ENCODE results near the gene CYP3A5.
A peak's percentile ranks its signal among the peaks of the same experiment; 100 is the strongest.
"Not testable (repeated sequence)": the region's sequence is repeated elsewhere in the genome, so short reads cannot be mapped to it uniquely, and the experiment has no call there.

The CYP3A5 gene

DNA sequence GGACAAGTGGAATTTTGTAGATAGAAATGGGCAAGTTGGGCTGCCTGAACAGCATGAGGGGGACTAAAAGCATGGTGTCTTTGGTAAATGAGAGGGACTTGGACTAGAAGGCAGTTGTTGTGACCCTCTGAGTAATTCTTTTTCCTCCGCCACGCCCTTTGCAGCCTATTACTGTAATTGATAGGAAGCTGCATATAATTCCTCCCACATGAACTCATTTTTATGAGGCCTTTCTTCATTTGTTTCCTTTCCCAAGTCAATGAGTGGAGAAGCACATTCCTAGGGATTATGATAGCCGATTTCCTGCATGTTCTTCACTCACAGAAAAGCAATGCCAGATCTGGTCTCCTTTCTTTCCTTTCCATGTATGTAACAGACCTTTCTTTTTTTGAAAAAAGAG, 35.4 kb downstream of the CYP3A5 start:
- no peak for DNase-seq (ENCODE audit: low read depth)
- H3K4me3 ChIP-seq (ENCODE audit: low read length), result no peak overlapping the region
- TF ChIP-seq, protein P1, sequence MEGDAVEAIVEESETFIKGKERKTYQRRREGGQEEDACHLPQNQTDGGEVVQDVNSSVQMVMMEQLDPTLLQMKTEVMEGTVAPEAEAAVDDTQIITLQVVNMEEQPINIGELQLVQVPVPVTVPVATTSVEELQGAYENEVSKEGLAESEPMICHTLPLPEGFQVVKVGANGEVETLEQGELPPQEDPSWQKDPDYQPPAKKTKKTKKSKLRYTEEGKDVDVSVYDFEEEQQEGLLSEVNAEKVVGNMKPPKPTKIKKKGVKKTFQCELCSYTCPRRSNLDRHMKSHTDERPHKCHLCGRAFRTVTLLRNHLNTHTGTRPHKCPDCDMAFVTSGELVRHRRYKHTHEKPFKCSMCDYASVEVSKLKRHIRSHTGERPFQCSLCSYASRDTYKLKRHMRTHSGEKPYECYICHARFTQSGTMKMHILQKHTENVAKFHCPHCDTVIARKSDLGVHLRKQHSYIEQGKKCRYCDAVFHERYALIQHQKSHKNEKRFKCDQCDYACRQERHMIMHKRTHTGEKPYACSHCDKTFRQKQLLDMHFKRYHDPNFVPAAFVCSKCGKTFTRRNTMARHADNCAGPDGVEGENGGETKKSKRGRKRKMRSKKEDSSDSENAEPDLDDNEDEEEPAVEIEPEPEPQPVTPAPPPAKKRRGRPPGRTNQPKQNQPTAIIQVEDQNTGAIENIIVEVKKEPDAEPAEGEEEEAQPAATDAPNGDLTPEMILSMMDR (conservative IDR thresholded peaks at IDR 0.05; ENCODE audit: low read depth, low read length), result no peak

GRCh38 chr7:99643464-99643863, 36.3 kb downstream of the CYP3A5 start:
- TF ChIP-seq, protein P1 (conservative IDR thresholded peaks at IDR 0.05; ENCODE audit: low read depth, low read length), result no peak
- H3K4me3 ChIP-seq (ENCODE audit: low read length), result no peak overlapping the region
- no peak for DNase-seq (ENCODE audit: low read depth)

DNA sequence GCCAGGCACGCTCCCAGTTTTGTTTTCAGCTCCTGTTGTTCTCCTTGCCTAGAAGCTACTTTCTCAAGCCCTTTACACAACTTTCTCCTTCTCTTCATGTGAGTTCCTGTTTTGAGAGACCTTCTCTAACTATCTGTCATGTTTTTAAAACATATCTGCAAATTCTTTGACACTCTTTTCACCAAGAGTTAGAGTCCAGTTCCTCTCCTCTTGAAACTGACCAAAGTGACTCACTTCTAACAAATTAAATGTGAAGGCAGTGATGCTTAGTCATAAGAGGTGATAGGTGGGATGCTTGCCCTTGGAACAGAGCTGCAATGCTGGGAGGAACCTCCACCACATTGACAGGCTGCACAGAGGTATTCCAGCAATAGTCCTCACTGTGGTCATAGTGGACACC, 37.8 kb downstream of the CYP3A5 start:
- DNase-seq (ENCODE audit: low read depth), result no peak
- H3K4me3 ChIP-seq (ENCODE audit: low read length), result no peak overlapping the region
- TF ChIP-seq, protein P1 (conservative IDR thresholded peaks at IDR 0.05; ENCODE audit: low read depth, low read length), result no peak

DNA sequence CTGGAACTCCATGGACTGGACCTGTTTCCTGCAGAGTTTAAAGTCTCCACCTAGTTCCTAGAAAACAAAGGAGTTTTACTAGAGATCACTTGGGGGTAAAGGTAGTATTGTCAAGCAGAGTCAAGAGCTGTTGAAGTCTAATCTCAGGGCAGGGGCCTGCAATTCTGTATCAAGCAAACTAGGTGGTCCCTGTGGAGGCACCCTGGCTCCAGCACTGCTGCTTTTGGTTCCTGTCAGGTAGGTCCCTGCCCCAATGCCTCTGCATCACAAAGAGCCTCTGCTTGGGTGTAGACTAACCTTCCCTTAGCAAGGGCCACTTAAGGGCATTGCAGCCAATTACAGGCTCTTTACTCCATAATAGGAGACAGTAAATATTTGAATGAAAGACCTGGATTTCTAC, 40.5 kb downstream of the CYP3A5 start:
- H3K4me3 ChIP-seq (ENCODE audit: low read length), result no peak overlapping the region
- TF ChIP-seq, protein P1 (conservative IDR thresholded peaks at IDR 0.05; ENCODE audit: low read depth, low read length), result no peak

DNA sequence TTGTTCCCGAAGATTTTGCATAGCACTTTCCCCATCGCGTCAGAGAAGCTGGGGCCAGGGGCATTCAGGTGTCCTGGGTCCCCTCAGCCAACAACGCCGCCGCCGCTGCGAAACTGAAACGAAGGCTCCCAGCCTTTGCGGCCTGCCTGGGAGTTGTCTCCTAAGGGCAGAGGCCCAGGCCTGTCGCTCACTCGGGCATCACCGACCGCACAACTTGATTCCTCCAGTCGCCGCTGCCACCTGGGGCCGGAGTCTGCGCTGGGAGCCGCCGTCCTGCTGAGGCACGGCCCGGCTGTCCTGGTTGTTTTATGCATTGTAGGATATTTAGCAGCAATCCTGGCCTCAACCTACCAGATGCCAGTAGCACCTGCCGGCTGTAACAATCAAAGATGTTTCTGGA, 41.1 kb downstream of the CYP3A5 start:
- TF ChIP-seq, protein P1 (conservative IDR thresholded peaks at IDR 0.05; ENCODE audit: low read depth, low read length), result no peak
- no peak overlapping the region for H3K4me3 ChIP-seq (ENCODE audit: low read length)
- no peak for DNase-seq (ENCODE audit: low read depth)

More for the DNA sequence above, 40.5 kb downstream of the CYP3A5 start:
- DNase-seq (ENCODE audit: low read depth), result no peak

- not testable (repeated sequence) for H3K4me3 ChIP-seq (ENCODE audit: low read length)
These were observed 42.4 kb downstream of the CYP3A5 start for GRCh38 chr7:99637414-99637813.

GRCh38 chr7:99631295-99632109, 48.3 kb downstream of the CYP3A5 start:
- TF ChIP-seq, protein P1 (conservative IDR thresholded peaks at IDR 0.05; ENCODE audit: low read depth, low read length), result peak; percentile 12
- H3K4me3 ChIP-seq (ENCODE audit: low read length), result no peak overlapping the region
- DNase-seq (ENCODE audit: low read depth), result no peak

More at GRCh38 chr7:99637414-99637813, 42.4 kb downstream of the CYP3A5 start:
- DNase-seq (ENCODE audit: low read depth), result not testable (repeated sequence)

Measured in retinal pigment epithelial cell (primary cell).